Thoracic aorta (tissue), 2 donors: Measurements from ENCODE around the gene CAMKK2. TPM values are rescaled to one million over a fixed set of nuclear protein-coding genes. Genes with fewer than 3 reads are reported as not detected.
A peak's percentile ranks its signal among the peaks of the same experiment; 100 is the strongest.
"Not testable (repeated sequence)": the region's sequence is repeated elsewhere in the genome, so short reads cannot be mapped to it uniquely, and the experiment has no call there.

Experiments
- ATAC-seq: fragments of 150-250 bp; one replicate; pipeline ENCODE4 v1.8.0; 2017; ENCODE audit warnings: low read depth; ENCODE audit not compliant: insufficient number of reproducible peaks, low FRiP score
- DNase-seq: peaks from one replicate; pipeline ENCODE4 v3.0.0-alpha.2; 2020; ENCODE audit warnings: low spot score
- H3K27ac ChIP-seq, 2 donors: fragments of 200-600 bp; sonication (generic); 1 replicate in 1 of 2; 2 replicates in 1 of 2; pipeline ENCODE4 v1.5.1; 2016; ENCODE audit warnings: mild to moderate bottlenecking in 2 of 2, moderate library complexity in 2 of 2
- H3K27me3 ChIP-seq: fragments of 200-600 bp; sonication (generic); replicated peaks from 2 replicates; pipeline ENCODE4 v1.6.0; 2016; ENCODE audit warnings: mild to moderate bottlenecking; ENCODE audit not compliant: insufficient read depth
- H3K36me3 ChIP-seq: fragments of 200-600 bp; sonication (generic); one replicate; pipeline ENCODE4 v1.5.1; 2016
- H3K4me1 ChIP-seq, 2 donors: fragments of 200-600 bp; sonication (generic); 1 replicate in 1 of 2; 2 replicates in 1 of 2; pipeline versions ENCODE4 v1.5.1 to v1.6.0; 2016; ENCODE audit warnings: low read depth in 2 of 2, mild to moderate bottlenecking in 1 of 2; ENCODE audit not compliant: control insufficient read depth in 1 of 2
- H3K4me3 ChIP-seq: fragments of 200-600 bp; sonication (generic); 2 replicates; pipeline ENCODE4 v1.5.1; 2016; ENCODE audit warnings: mild to moderate bottlenecking
- H3K9me3 ChIP-seq: fragments of 200-600 bp; sonication (generic); 2 replicates; pipeline ENCODE4 v1.5.1; 2016
- total RNA-seq, 2 donors: library from RNA; depleted of rRNA; stranded (reverse); fragments of >200 nt; gene quantifications; one replicate each; pipeline versions ENCODE4 v1.1.0 to v1.2.3, GENCODE V29; 2016
- TF ChIP-seq, protein P1 (sequence below): fragments of 200-600 bp; sonication (generic); IDR thresholded peaks from one replicate; pipeline ENCODE4 v1.5.1; 2019; ENCODE audit warnings: antibody characterized with exemption

CAMKK2 gene
- total RNA-seq, 2 donors from 2014 or later: 41.8 to 49.9 TPM

DNA sequence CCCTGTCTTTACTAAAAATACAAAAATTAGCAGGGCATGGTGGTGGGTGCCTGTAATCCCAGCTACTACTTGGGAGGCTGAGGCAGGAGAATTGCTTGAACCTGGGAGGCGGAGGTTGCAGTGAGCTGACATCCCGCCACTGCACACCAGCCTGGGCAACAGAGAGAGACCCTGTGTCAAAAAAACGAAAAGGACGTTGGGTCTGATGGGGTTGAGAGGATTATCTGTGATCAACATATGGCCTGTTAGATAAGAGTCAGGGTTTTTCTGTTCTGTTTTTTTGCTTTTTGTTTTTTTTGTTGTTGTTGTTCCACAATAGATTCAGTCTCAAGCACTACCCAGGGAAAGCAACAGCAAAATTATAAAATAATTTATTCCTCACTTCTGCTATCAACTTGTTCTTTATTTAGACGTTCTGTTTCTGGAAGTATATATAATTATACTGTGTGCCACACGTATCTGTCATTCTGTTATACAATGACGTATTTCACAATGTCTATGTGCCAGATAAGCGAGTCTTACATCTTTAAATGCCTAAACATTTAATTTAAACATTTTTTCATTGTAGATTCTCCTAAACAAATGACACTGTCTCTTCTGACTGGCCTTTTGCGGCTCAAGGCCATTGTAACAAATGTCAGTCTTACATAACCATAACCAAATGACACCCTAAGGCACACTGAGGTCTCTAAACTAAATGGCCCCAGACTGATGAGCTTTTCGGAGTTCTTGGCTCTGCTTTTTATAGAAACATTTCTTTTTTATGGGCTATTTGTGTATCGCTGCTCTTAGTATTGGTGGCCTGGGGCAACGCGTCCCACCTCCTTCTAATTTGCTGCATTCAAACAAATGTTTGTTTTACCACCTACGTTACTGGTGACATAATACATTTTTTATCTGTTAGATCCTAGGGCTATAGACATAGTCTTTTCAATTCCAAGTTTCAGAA lies 93.8 kb downstream of the CAMKK2 start:
- Histone ChIP-seq H3K9me3 (no peaks in the 10 kb centered on the region), H3K27ac (no peak overlapping the region), H3K4me1 (no peaks in the 10 kb centered on the region), H3K27me3 (no peaks in the 10 kb centered on the region), H3K4me3 (no peak overlapping the region), H3K36me3 (no peaks in the 10 kb centered on the region)
- ATAC-seq (no peak), DNase-seq (no peak)
- TF ChIP-seq, protein P1, sequence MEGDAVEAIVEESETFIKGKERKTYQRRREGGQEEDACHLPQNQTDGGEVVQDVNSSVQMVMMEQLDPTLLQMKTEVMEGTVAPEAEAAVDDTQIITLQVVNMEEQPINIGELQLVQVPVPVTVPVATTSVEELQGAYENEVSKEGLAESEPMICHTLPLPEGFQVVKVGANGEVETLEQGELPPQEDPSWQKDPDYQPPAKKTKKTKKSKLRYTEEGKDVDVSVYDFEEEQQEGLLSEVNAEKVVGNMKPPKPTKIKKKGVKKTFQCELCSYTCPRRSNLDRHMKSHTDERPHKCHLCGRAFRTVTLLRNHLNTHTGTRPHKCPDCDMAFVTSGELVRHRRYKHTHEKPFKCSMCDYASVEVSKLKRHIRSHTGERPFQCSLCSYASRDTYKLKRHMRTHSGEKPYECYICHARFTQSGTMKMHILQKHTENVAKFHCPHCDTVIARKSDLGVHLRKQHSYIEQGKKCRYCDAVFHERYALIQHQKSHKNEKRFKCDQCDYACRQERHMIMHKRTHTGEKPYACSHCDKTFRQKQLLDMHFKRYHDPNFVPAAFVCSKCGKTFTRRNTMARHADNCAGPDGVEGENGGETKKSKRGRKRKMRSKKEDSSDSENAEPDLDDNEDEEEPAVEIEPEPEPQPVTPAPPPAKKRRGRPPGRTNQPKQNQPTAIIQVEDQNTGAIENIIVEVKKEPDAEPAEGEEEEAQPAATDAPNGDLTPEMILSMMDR: no peak

DNA sequence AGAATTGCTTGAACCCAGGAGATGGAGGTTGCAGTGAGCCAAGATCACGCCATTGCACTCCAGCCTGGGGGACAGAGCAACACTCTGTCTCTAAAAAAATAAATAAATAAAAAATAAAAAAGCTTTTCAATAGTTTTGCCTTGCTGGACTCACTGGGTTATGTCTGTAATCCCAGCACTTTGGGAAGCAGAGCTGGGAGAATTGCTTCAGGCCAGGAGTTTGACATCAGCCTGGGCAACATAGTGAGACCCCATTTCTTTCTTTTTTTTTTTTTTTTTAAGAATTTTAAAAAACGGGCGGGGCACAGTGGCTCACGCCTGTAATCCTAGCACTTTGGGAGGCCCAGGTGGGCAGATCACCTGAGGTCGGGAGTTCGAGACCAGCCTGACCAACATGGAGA lies 95.4 kb downstream of the CAMKK2 start:
- H3K36me3 ChIP-seq, H3K9me3 ChIP-seq, DNase-seq, H3K4me3 ChIP-seq, H3K4me1 ChIP-seq, H3K27me3 ChIP-seq, ATAC-seq, H3K27ac ChIP-seq: not testable (repeated sequence)

DNA sequence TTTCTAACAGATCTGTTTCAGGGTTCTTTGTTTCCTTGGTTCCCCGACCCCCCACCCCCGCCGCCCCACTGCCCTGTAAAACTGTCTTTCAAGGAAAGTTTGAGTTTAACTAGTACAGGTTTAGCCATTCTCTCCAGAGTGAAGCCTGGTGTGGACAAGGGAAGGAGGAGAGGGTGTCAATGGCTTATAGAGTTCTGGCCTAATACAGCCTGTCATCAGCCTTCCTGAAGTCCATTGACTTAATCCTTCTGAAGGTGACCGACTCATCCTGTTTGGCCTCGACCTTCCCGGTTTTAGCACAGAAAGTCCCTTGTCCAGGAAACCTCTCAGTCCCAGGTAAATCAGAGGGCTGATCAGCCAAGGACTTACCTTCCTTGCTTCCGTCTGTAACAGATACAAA lies 97.6 kb downstream of the CAMKK2 start:
- H3K4me1 ChIP-seq: no peaks in the 10 kb centered on the region
- TF ChIP-seq, protein P1: no peak
- DNase-seq: no peak
- no peaks in the 10 kb centered on the region for H3K9me3 ChIP-seq
- no peaks in the 10 kb centered on the region for H3K36me3 ChIP-seq
- ATAC-seq: no peak
- no peak overlapping the region for H3K27ac ChIP-seq
- H3K4me3 ChIP-seq: no peak overlapping the region
- H3K27me3 ChIP-seq: no peaks in the 10 kb centered on the region

DNA sequence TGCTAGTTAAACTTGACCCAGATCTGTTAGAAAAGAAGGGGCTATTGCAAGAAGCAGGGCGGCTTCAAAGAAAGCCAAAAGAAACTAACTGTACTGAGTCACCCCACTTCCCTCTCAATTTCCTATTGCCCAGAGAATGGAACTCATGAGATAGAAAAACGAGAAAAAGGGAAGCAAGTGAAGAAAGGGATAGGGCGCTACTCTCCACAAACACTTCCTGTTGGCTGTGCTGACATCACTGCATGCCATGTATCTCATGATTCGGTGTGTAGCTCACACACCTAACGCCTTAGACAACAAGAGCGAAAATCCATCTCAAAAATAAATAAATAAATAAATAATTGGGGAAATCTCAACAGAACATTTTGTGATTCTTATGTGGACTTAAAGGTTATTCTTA lies 99.6 kb downstream of the CAMKK2 start:
- H3K27me3 ChIP-seq: no peaks in the 10 kb centered on the region
- H3K27ac ChIP-seq: no peak overlapping the region
- ATAC-seq (no peak), DNase-seq (no peak)
- no peaks in the 10 kb centered on the region for H3K9me3 ChIP-seq
- no peaks in the 10 kb centered on the region for H3K4me1 ChIP-seq
- H3K36me3 ChIP-seq: no peaks in the 10 kb centered on the region
- TF ChIP-seq, protein P1: no peak
- no peak overlapping the region for H3K4me3 ChIP-seq

DNA sequence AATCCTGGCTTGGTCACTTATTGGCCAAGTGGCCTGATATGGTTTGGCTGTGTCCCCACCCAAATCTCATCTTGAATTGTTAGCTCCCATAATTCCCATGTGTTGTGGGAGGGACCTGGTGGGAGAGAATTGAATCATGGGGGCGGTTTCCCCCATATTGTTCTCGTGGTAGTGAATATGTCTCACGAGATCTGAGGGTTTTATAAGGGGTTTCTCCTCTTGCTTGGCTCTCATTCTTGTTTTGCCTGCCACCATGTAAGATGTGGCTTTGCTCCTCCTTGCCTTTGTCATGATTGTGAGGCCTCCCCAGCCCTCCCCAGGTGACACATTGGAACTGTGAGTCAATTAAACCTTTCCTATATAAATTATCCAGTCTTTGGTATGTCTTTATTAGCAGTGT lies 105.4 kb downstream of the CAMKK2 start:
- H3K9me3 ChIP-seq: no peaks in the 10 kb centered on the region
- no peak for DNase-seq
- ATAC-seq: no peak
- H3K36me3 ChIP-seq: no peaks in the 10 kb centered on the region
- peaks cover 3 to 4% of the 10 kb centered on the region in 2 donors for H3K4me1 ChIP-seq
- H3K27ac ChIP-seq: peak overlapping the region in 1 of 2 donors; percentile 16
- no peak overlapping the region for H3K4me3 ChIP-seq
- H3K27me3 ChIP-seq: no peaks in the 10 kb centered on the region
- TF ChIP-seq, protein P1: no peak
